ENCODE data around the gene PLSCR1. TPM values are rescaled to one million over a fixed set of nuclear protein-coding genes. Genes with fewer than 3 reads are reported as not detected.

PLSCR1 gene
- total RNA-seq, 1 experiment from 2014 or later, result 52.7 TPM

GRCh38 chr3:146590521-146590920 is 46.1 kb upstream of the PLSCR1 start:
- no peak overlapping the region for H3K4me3 ChIP-seq (ENCODE audit: low read depth in 2 of 2, low read length in 2 of 2)
- H3K4me1 ChIP-seq (ENCODE audit: control insufficient read depth, insufficient read depth, low read length), result no peaks in the 10 kb centered on the region
- DNase-seq (ENCODE audit: low read depth, low spot score) (no peak), ATAC-seq (no peak)
- TF ChIP-seq REST (IDR thresholded peaks at IDR 0.05; ENCODE audit: insufficient read depth in 1 of 2, low read depth in 2 of 2, low read length in 1 of 2) (no peak), CTCF (IDR thresholded peaks at IDR 0.05) (no peak), POLR2AphosphoS5 (IDR thresholded peaks at IDR 0.05; ENCODE audit: low read depth, low read length) (no peak), TCF7L2 (IDR thresholded peaks at IDR 0.05; ENCODE audit: low read depth, low read length) (no peak)
- H3K9me3 ChIP-seq (ENCODE audit: control insufficient read depth, insufficient read depth, low read depth, low read length), result no peaks in the 10 kb centered on the region
- POLR2A ChIA-PET, result no interaction called here
- no peaks in the 10 kb centered on the region for H3K36me3 ChIP-seq (ENCODE audit: control insufficient read depth, insufficient read depth, low read length)
- intact Hi-C loops (cut with micrococcal nuclease; ENCODE audit: unreplicated experiment) (loop anchor here (1.0 kb wide), 1 partner anchor 51 kb away; no protein-coding TSS in a partner anchor), in situ Hi-C loops (cut with HindIII; ENCODE audit: low pct_unique_long_range_greater_than_20kb, low sequenced_read_pairs) (no loop called here)
- H3K27ac ChIP-seq (ENCODE audit: low read length), result no peak overlapping the region
- no TSS peak for BruUV-seq (replicated peaks)
- H3K27me3 ChIP-seq (ENCODE audit: control insufficient read depth, insufficient read depth, low read length), result no peaks in the 10 kb centered on the region; the same call in 1 of the 2 replicates
- CTCF ChIA-PET, result interaction anchor here (0.7 kb wide), 1 partner anchor 509 kb away, joined by 5 read pairs; no protein-coding TSS in a partner anchor

- ChIA-PET CTCF (no interaction called here), POLR2A (no interaction called here)
- in situ Hi-C loops (cut with HindIII; ENCODE audit: low pct_unique_long_range_greater_than_20kb, low sequenced_read_pairs) (no loop called here), intact Hi-C loops (cut with micrococcal nuclease; ENCODE audit: unreplicated experiment) (loop anchor here (1.0 to 10.0 kb wide), 2 partner anchors 51 to 525 kb away; no protein-coding TSS in a partner anchor)
- no TSS peak for BruUV-seq (replicated peaks)
- Histone ChIP-seq H3K4me3 (ENCODE audit: low read depth in 2 of 2, low read length in 2 of 2) (no peak overlapping the region), H3K4me1 (ENCODE audit: control insufficient read depth, insufficient read depth, low read length) (no peaks in the 10 kb centered on the region), H3K27me3 (ENCODE audit: control insufficient read depth, insufficient read depth, low read length) (no peaks in the 10 kb centered on the region; the same call in 1 of the 2 replicates), H3K36me3 (ENCODE audit: control insufficient read depth, insufficient read depth, low read length) (no peaks in the 10 kb centered on the region), H3K9me3 (ENCODE audit: control insufficient read depth, insufficient read depth, low read depth, low read length) (no peaks in the 10 kb centered on the region), H3K27ac (ENCODE audit: low read length) (no peak overlapping the region)
- peak; percentile 70; the same call in 1 of the 2 replicates for ATAC-seq
- TF ChIP-seq TCF7L2 (IDR thresholded peaks at IDR 0.05; ENCODE audit: low read depth, low read length) (no peak), POLR2AphosphoS5 (IDR thresholded peaks at IDR 0.05; ENCODE audit: low read depth, low read length) (no peak), SIN3A (IDR thresholded peaks at IDR 0.05; ENCODE audit: borderline replicate concordance, insufficient read depth, low read depth, low read length) (no peak), REST (IDR thresholded peaks at IDR 0.05; ENCODE audit: insufficient read depth in 1 of 2, low read depth in 2 of 2, low read length in 1 of 2) (no peak), CTCF (IDR thresholded peaks at IDR 0.05) (peak; percentile 77; the same call in 1 of the 2 replicates)
- DNase-seq (ENCODE audit: low read depth, low spot score), result peak; percentile 20
These were observed 45.6 kb upstream of the PLSCR1 start for GRCh38 chr3:146589899-146590508.
